Esophagus squamous epithelium (tissue), 5 donors: ENCODE results near the gene GALR1. TPM values are rescaled to one million over a fixed set of nuclear protein-coding genes. Genes with fewer than 3 reads are reported as not detected.
"Not testable (repeated sequence)": the region's sequence is repeated elsewhere in the genome, so short reads cannot be mapped to it uniquely, and the experiment has no call there.

Experiments
- DNase-seq: peaks from one replicate; lab custom pipeline; 2025; lab: John Stamatoyannopoulos, UW
- H3K27ac ChIP-seq, 4 donors: fragments of 200-600 bp; sonication (generic); one replicate each; pipeline ENCODE4 v1.5.1; 2016 to 2019; ENCODE audit warnings: mild to moderate bottlenecking in 1 of 4
- H3K27me3 ChIP-seq, 4 donors: fragments of 200-600 bp; sonication (generic); 1 replicate in 3 of 4; 2 replicates in 1 of 4; pipeline versions ENCODE4 v1.5.1 to v1.6.0; 2017 to 2021; ENCODE audit warnings: antibody characterized with exemption in 1 of 4
- H3K36me3 ChIP-seq, 3 donors: fragments of 200-600 bp; sonication (generic); one replicate each; pipeline ENCODE4 v1.5.1; 2016 to 2019
- H3K4me1 ChIP-seq, 3 donors: fragments of 200-600 bp; sonication (generic); one replicate each; pipeline ENCODE4 v1.5.1; 2017 to 2019
- H3K4me3 ChIP-seq, 4 donors: fragments of 200-600 bp; sonication (generic); 1 replicate in 3 of 4; 2 replicates in 1 of 4; pipeline ENCODE4 v1.5.1; 2016 to 2019; ENCODE audit warnings: mild to moderate bottlenecking in 2 of 4, moderate library complexity in 1 of 4
- H3K9me3 ChIP-seq, 3 donors: fragments of 200-600 bp; sonication (generic); one replicate each; pipeline ENCODE4 v1.5.1; 2016 to 2019
- POLR2A ChIP-seq, 4 donors: fragments of 450-650 bp; IDR thresholded peaks; one replicate each; pipeline ENCODE4 v1.6.1; 2017; ENCODE audit warnings: antibody characterized with exemption in 4 of 4, mild to moderate bottlenecking in 4 of 4, moderate library complexity in 3 of 4
- WGBS, 2 donors: methylation state at CpG; one replicate each; pipeline ENCODE4 v1.1.5; 2018; 5-methylcytosine and 5-hydroxymethylcytosine counted together
- intact Hi-C: fragments of 100-400 bp; cut with DNase I; formaldehyde crosslinking; loops from one replicate; pipeline ENCODE4 v1.15.0; 2022
- total RNA-seq, 4 donors: library from RNA; depleted of rRNA; stranded (reverse); fragments of >200 nt; gene quantifications; one replicate each; pipeline ENCODE4 v1.1.0, GENCODE V29; 2016
- TF ChIP-seq, protein P1 (sequence below), 6 experiments: fragments of 450-650 bp in 4 of 6; fragments of 200-600 bp in 2 of 6; sonication (generic) in 2 of 6; IDR thresholded peaks; one replicate each; pipeline ENCODE4 v1.5.1; 2016 to 2019; ENCODE audit warnings: antibody characterized with exemption in 6 of 6, mild to moderate bottlenecking in 4 of 6, moderate library complexity in 4 of 6
- donor health status: DM: yes; HTN: yes; CAD: no.

The GALR1 gene
- total RNA-seq, 4 donors from 2014 or later = 0.04 TPM; not detected in 3

DNA sequence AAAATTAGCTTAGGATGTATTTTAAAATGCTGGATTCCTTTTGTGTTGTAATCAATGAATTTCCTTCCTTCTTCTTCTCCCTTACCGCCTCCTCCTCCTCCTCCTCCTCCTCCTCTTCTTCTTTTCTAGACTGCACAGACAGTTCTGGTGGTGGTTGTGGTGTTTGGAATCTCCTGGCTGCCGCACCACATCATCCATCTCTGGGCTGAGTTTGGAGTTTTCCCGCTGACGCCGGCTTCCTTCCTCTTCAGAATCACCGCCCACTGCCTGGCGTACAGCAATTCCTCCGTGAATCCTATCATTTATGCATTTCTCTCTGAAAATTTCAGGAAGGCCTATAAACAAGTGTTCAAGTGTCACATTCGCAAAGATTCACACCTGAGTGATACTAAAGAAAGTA lies 18.8 kb downstream of the GALR1 start:
- no peak for DNase-seq
- 82 to 87% methylated on average over 9 of the region's 9 CpGs for WGBS, 2 donors
- intact Hi-C loops = no loop called here
- Histone ChIP-seq H3K9me3 (no peaks in the 10 kb centered on the region), H3K27me3 (peaks cover 0 to 5% (median 0%) of the 10 kb centered on the region in 4 donors), H3K36me3 (no peaks in the 10 kb centered on the region), H3K27ac (no peak overlapping the region), H3K4me3 (no peak overlapping the region), H3K4me1 (no peaks in the 10 kb centered on the region)
- TF ChIP-seq, protein P1, sequence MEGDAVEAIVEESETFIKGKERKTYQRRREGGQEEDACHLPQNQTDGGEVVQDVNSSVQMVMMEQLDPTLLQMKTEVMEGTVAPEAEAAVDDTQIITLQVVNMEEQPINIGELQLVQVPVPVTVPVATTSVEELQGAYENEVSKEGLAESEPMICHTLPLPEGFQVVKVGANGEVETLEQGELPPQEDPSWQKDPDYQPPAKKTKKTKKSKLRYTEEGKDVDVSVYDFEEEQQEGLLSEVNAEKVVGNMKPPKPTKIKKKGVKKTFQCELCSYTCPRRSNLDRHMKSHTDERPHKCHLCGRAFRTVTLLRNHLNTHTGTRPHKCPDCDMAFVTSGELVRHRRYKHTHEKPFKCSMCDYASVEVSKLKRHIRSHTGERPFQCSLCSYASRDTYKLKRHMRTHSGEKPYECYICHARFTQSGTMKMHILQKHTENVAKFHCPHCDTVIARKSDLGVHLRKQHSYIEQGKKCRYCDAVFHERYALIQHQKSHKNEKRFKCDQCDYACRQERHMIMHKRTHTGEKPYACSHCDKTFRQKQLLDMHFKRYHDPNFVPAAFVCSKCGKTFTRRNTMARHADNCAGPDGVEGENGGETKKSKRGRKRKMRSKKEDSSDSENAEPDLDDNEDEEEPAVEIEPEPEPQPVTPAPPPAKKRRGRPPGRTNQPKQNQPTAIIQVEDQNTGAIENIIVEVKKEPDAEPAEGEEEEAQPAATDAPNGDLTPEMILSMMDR (IDR thresholded peaks at IDR 0.05) = no peak
- no peak for TF ChIP-seq POLR2A (IDR thresholded peaks at IDR 0.05)

DNA sequence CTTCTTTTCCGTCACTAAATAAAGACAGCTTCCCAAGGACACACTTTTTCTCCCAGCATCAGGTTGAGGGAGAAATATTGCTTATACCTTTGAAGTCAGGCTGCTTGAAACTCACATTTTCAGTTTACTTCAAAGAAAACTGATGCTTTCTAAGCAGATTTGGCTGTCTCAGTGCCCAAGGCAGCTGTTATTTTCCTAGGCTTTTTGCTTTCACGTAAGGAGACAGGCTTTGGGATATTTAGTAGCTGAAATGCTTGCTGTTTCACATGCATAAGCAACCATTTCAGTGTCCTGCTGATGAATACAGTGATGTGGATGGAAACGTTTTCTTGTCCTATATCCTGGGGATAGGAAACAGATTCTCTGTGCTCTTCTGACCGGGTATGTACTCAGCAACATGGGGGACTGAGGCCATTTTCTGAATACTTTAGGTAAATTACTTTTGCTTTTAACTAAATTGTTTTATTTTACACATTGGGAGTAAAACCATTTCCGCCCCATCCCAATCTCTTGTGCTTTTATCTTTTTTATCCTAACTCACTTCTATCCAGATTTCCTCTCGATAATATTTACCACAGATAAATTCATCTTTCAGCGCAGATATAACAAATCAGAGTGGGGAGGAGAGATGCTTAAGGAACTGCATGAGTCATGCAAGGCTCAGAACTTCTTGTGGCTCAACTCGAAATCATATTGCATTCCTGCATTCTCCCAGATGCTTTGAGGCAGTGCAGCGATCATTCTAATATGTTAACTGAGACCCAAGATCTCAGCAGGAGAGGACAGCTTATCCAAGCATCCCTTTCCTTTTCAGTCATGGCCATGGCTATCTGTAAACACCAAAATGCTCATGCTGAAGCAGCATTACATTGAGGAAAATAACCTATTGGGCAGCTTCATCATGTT lies 22.2 kb downstream of the GALR1 start:
- no peaks in the 10 kb centered on the region for H3K4me1 ChIP-seq
- no peak overlapping the region for H3K27ac ChIP-seq
- 44 to 45% methylated on average over 9 of the region's 9 CpGs for WGBS, 2 donors
- no peaks in the 10 kb centered on the region for H3K9me3 ChIP-seq
- H3K27me3 ChIP-seq = peaks cover 0 to 10% (median 0%) of the 10 kb centered on the region in 4 donors
- no peaks in the 10 kb centered on the region for H3K36me3 ChIP-seq
- H3K4me3 ChIP-seq = no peak overlapping the region
- DNase-seq = no peak
- TF ChIP-seq, protein P1 (IDR thresholded peaks at IDR 0.05) = no peak
- TF ChIP-seq POLR2A (IDR thresholded peaks at IDR 0.05) = no peak
- intact Hi-C loops = no loop called here

DNA sequence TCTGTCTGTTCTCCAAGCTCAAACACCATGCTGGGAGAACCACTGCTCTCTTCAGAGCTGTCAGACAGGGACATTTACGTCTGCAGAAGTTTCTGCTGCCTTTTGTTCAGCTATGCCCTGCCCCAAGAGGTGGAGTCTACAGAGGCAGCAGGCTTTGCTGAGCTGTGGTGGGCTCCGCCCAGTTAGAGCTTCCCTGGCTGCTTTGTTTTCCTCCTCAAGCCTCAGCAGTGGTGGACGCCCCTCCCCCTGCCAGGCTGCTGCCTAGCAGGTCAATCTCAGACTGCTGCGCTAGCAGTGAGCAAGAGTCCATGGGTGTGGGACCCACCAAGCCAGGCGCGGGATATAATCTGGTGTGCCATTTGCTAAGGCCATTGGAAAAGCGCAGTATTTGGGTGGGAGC lies 41.2 kb downstream of the GALR1 start:
- H3K27ac ChIP-seq, DNase-seq, H3K27me3 ChIP-seq, H3K4me1 ChIP-seq, H3K4me3 ChIP-seq, intact Hi-C loops, H3K36me3 ChIP-seq, H3K9me3 ChIP-seq: not testable (repeated sequence)
- WGBS, 2 donors = 56 to 69% methylated on average over 4 to 7 of the region's 7 CpGs

DNA sequence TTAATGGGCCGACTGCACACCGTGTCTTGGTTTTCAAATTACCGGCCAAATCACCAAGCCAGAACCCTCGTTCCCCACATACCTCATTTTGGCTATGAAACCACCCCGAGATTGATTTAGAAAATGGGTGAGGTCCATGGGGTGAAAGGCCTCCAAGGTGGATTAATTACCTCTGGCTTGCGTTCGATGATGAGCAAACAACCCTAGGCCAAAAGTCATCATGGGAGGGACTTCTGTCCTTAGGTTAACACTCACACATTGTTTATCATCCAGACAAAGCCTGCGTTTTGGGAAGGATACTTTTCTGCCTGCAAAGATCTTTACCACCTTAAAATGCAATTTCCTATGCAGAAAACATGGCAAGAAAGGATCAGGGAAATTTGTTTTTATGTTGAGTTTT lies 48.5 kb downstream of the GALR1 start:
- TF ChIP-seq, protein P1 (IDR thresholded peaks at IDR 0.05) = no peak
- no peak for TF ChIP-seq POLR2A (IDR thresholded peaks at IDR 0.05)
- Histone ChIP-seq H3K9me3 (no peaks in the 10 kb centered on the region), H3K27ac (no peak overlapping the region), H3K27me3 (no peaks in the 10 kb centered on the region), H3K36me3 (no peaks in the 10 kb centered on the region), H3K4me3 (no peak overlapping the region), H3K4me1 (no peaks in the 10 kb centered on the region)
- WGBS, 2 donors = 27 to 41% methylated on average over 7 to 8 of the region's 8 CpGs
- intact Hi-C loops = no loop called here
- no peak for DNase-seq

DNA sequence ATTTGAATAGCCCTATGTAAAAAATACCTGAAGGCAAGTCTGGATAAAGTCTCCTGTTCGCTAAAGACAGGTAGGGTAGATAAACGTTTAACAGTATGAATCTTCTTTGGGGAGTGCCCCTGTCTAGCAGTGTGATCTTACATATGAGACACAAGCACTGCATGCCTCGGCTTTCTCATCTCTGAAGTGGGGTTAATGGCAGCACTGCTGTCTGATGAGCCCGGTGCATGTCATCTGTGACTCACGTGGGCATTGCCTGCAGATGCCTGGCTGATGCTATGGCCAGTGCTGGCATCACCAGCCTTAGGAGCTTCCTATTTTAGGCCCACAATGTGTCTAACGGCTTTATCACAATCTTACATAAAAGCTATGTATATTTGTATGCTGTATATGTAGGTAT lies 50.1 kb downstream of the GALR1 start:
- no peak for TF ChIP-seq POLR2A (IDR thresholded peaks at IDR 0.05)
- TF ChIP-seq, protein P1 (IDR thresholded peaks at IDR 0.05) = no peak
- WGBS, 2 donors = 81 to 82% methylated on average over 5 to 6 of the region's 6 CpGs
- no peak for DNase-seq
- Histone ChIP-seq H3K36me3 (no peaks in the 10 kb centered on the region), H3K4me1 (no peaks in the 10 kb centered on the region), H3K9me3 (no peaks in the 10 kb centered on the region), H3K27me3 (no peaks in the 10 kb centered on the region), H3K27ac (no peak overlapping the region), H3K4me3 (no peak overlapping the region)
- intact Hi-C loops = no loop called here
